Heart right ventricle (tissue), 16 donors: ENCODE data around the gene FBXO9. TPM values are rescaled to one million over a fixed set of nuclear protein-coding genes. Genes with fewer than 3 reads are reported as not detected.

Experiments used
- ATAC-seq, 8 donors: fragments of 200-7000 bp; cut with Tn5 transposase; one replicate each; pipeline ENCODE4 v1.9.1; 2020; ENCODE audit warnings: mild to moderate bottlenecking in 8 of 8, moderate library complexity in 8 of 8, moderate number of reproducible peaks in 1 of 8
- DNase-seq, 2 donors: peaks; one replicate each; pipeline ENCODE4 v3.0.0-alpha.2; 2020
- H3K27ac ChIP-seq, 10 donors: fragments of 200-600 bp; sonication (generic) in 2 of 10; one replicate each; pipeline versions ENCODE4 v1.5.0 to v1.8.0; 2020 to 2022; ENCODE audit warnings: mild to moderate bottlenecking in 3 of 10
- H3K27me3 ChIP-seq, 7 donors: fragments of 200-600 bp; one replicate each; pipeline ENCODE4 v1.8.0; 2021 to 2022; ENCODE audit warnings: mild to moderate bottlenecking in 2 of 7
- H3K36me3 ChIP-seq, 9 donors: fragments of 200-600 bp; sonication (generic) in 1 of 9; one replicate each; pipeline versions ENCODE4 v1.5.0 to v1.8.0; 2020 to 2022; ENCODE audit warnings: mild to moderate bottlenecking in 2 of 9
- H3K4me1 ChIP-seq, 9 donors: fragments of 200-600 bp; sonication (generic) in 1 of 9; one replicate each; pipeline versions ENCODE4 v1.5.0 to v1.8.0; 2020 to 2022; ENCODE audit warnings: mild to moderate bottlenecking in 4 of 9
- H3K4me3 ChIP-seq, 10 donors: fragments of 200-600 bp; sonication (generic) in 2 of 10; one replicate each; pipeline versions ENCODE4 v1.5.0 to v1.8.0; 2020 to 2022; ENCODE audit warnings: mild to moderate bottlenecking in 7 of 10, moderate library complexity in 2 of 10
- H3K9me3 ChIP-seq, 11 donors: fragments of 200-600 bp in 10 of 11; sonication (generic) in 2 of 11; one replicate each; pipeline versions ENCODE4 v1.5.0 to v1.8.0; 2013 to 2022; ENCODE audit warnings: mild to moderate bottlenecking in 2 of 11, control low read depth in 1 of 11, moderate library complexity in 1 of 11
- WGBS, 2 donors: extraction: QIAGEN DNeasy Blood & Tissue Kit; methylation state at CpG; one replicate each; pipeline ENCODE4 v1.1.7; 2013; ENCODE audit warnings: inconsistent platforms in 1 of 2; 5-methylcytosine and 5-hydroxymethylcytosine counted together
- intact Hi-C, 10 donors: fragments of 100-400 bp; cut with DNase I; formaldehyde crosslinking; loops; one replicate each; pipeline versions ENCODE4 v1.11.1 to v1.14.2; 2022
- long read RNA-seq, 3 donors: library from polyadenylated mRNA; unstranded; transcript quantifications; one replicate each; pipeline ENCODE4 v2.0.0, GENCODE V29; 2020 to 2021
- polyA plus RNA-seq, 2 donors: library from polyadenylated mRNA; stranded (reverse); fragments of 200-250 nt; gene quantifications; one replicate each; pipeline ENCODE4 v1.2.3, GENCODE V29; 2013
- total RNA-seq, 10 donors: library from RNA; stranded (reverse); fragmentation: NEBNext Ultra II Directional in 3 of 10; extraction: Animal tissue kit (Norgen Biotek cat#: 25700) in 3 of 10; gene quantifications; one replicate each; pipeline versions ENCODE4 v1.2.1 to v1.2.4, GENCODE V29; 2021 to 2023
- TF ChIP-seq, protein P1 (sequence below), 9 donors: fragments of 200-600 bp; sonication (generic) in 2 of 9; IDR thresholded peaks; one replicate each; pipeline versions ENCODE4 v1.5.0 to v1.8.0; 2021 to 2022; ENCODE audit warnings: antibody characterized with exemption in 9 of 9, mild to moderate bottlenecking in 5 of 9, moderate library complexity in 1 of 9
- donor health status: Arrhythmogenic right ventricular cardiomyopathy.
- donor health status: ischemic (EF 13 %, LVEDD 7.1; RV severe dilation, severe dysfunction).
- donor health status: healthy with polysubstance abuse.
- donor health status: DM: no; HTN: yes; CAD: no.
- donor health status: DM: no; HTN: no; CAD: no.
- donor health status: ischemic (EF 25% LVEDD 6.9; RV normal size, moderate dysfunction).
- donor health status: ischemic (EF 25% LVEDD 5.7; RV mildly dilated, moderate dysfunction).
- donor health status: healthy.
- donor health status: DM: yes; HTN: yes; CAD: no.
- donor health status: Ischemic cardiomyopathy.
- donor health status: ischemic (EF 35%, LVEDD 5.7; RV mildly dilated, moderate dysfunction).
- donor health status: nonischemic (EF 11% LVEDD 7.7; RV severe dilation, severe dysfunction).
- donor health status: DM: yes; HTN: yes; CAD: no.
- donor health status: PGD.
- donor health status: ischemic (EF 29% LVEDD 5.4; RV normal size, mild dysfunction).
- donor health status: nonischemic (EF 23%, LVEDD 6.1; RV moderate dilation, normal function).

Gene FBXO9
- total RNA-seq (10 to 100 TPM; 46.5 to 80.8 (median 63.0) TPM), polyA plus RNA-seq (10 to 100 TPM; 16.8 to 34.0 TPM)
- long read RNA-seq, donor 1, transcript FBXO9-202 (13 exons, 3,418 nt) = major isoform, 39 of 68 reads
- long read RNA-seq, donor 1, partial matches to known transcripts = 9 of 68 reads
- long read RNA-seq, donor 1, other reads (novel, unspliced or antisense) = 19 of 68 reads
- long read RNA-seq, donor 2, full-length matches to known transcripts = 76 of 99 reads
- long read RNA-seq, donor 2, partial matches to known transcripts = 11 of 99 reads
- long read RNA-seq, donor 2, other reads (novel, unspliced or antisense) = 12 of 99 reads
- long read RNA-seq, donor 3, partial matches to known transcripts = 24 of 30 reads
- long read RNA-seq, donor 3, other reads (novel, unspliced or antisense) = 4 of 30 reads

DNA sequence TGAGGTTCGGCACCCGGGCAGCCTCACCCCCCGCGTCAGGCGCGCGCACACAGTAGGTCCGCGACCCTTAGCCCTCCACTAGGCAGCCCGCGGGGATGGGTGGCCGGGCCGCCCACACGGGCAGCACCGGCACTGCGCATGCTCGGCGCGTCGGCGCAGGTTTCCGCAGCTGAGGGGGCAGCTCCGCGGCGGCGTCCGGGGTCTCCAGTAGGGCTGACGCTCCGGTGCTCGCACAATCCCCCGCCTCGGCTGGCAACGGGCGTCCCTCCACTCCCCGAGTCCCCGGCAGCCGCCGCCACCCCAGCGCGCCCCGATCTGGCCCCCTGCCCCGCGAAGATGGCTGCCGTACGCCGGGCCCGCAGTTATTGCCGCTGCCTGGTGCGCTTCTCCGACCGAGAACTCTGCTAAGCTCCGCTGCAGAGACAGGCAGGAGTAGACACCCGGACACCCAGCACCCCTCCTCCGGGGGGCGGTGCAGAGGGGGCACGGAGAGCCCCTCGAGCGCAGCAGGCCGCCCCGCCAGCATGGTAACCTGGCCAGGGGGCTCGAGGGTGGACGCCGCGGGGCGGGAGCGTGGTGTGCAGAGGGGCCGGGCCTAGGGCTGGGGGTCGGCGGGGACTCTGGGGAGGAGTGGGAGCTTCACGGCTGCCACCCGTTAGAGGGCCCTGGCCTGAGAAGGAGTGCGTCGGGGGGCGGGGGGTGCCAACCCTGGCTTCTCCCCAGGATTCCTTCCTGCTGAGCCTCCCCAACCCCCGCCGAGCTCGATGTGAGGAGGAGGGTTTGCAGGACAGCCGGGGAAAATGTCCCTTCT lies at the start of gene FBXO9:
TSS of gene FBXO9 (plus strand) at position 139 of the 811 bp plus-strand sequence. CDS start at position 525, 386 bp downstream.
- TF ChIP-seq, protein P1, sequence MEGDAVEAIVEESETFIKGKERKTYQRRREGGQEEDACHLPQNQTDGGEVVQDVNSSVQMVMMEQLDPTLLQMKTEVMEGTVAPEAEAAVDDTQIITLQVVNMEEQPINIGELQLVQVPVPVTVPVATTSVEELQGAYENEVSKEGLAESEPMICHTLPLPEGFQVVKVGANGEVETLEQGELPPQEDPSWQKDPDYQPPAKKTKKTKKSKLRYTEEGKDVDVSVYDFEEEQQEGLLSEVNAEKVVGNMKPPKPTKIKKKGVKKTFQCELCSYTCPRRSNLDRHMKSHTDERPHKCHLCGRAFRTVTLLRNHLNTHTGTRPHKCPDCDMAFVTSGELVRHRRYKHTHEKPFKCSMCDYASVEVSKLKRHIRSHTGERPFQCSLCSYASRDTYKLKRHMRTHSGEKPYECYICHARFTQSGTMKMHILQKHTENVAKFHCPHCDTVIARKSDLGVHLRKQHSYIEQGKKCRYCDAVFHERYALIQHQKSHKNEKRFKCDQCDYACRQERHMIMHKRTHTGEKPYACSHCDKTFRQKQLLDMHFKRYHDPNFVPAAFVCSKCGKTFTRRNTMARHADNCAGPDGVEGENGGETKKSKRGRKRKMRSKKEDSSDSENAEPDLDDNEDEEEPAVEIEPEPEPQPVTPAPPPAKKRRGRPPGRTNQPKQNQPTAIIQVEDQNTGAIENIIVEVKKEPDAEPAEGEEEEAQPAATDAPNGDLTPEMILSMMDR (IDR thresholded peaks at IDR 0.05) = no peak

DNA sequence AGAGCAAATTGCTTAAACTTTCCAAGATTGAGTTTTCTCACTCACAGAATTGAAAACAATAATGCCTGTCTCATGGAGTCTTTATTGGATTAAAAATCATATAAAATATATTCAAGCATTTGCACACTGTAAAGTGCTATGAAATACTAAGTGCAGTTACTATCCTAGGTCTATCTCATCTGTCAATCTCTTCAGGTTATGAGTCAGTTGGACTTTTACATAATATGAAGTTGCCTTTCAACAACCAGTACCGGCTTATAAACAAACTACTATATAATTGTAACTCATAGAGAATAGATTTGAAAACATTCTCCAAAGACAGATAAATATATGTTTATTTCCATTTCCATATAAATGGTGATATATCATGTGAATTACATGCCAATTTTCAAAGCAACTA lies 49.7 kb upstream of the FBXO9 start:
- TF ChIP-seq, protein P1 (IDR thresholded peaks at IDR 0.05) = no peak
- H3K4me1 ChIP-seq = no peaks in the 10 kb centered on the region
- peaks cover 0 to 100% (median 74%) of the 10 kb centered on the region in 9 donors for H3K36me3 ChIP-seq
- no peaks in the 10 kb centered on the region for H3K9me3 ChIP-seq
- H3K4me3 ChIP-seq = no peak overlapping the region
- no peak for ATAC-seq
- no peaks in the 10 kb centered on the region for H3K27me3 ChIP-seq
- DNase-seq = no peak
- intact Hi-C loops = no loop called here
- no peak overlapping the region for H3K27ac ChIP-seq
- 96% methylated on average over 1 of the region's 1 CpG for WGBS, 2 donors

More for the DNA sequence above, at the start of gene FBXO9:
- Histone ChIP-seq H3K4me3 (peak within 1 kb of the TSS; percentile 55 to 94 (median 78)), H3K9me3 (no peaks in the 10 kb centered on the region), H3K27me3 (no peaks in the 10 kb centered on the region), H3K4me1 (peaks cover 5 to 50% (median 38%) of the 10 kb centered on the region in 9 donors), H3K36me3 (peaks cover 0 to 24% (median 0%) of the 10 kb centered on the region in 9 donors), H3K27ac (peak within 1 kb of the TSS; percentile 65 to 98 (median 93))
- WGBS, 2 donors = 0 to 1% methylated on average over 75 to 78 of the region's 78 CpGs
- DNase-seq = peak; percentile 51 to 83
- ATAC-seq = peak; percentile 76 to 89 (median 82)
- intact Hi-C loops = loop anchor here in 1 of 10 donors (1.0 kb wide), 1 partner anchor 70 kb away; the partner anchor contains the start of gene GSTA4

DNA sequence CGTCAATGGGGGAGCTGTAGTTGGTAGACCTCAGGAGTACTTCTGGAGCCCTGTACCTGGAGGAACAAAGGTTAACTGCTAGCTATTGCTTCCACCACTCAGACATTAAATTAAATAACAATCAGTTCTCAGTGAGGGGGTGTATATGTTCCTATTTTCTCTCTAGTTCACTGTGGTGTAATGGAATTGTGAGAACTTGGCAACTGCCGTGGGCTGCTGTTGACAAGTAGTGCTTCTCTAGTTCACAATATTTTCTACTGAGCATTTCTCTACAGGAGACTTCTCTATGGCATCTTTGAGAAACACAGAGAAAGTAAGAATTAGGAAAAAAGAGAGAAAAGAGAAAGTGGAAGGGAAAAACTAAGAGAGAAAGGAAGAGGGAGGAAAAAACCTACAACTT lies 46.8 kb upstream of the FBXO9 start:
- no peaks in the 10 kb centered on the region for H3K27me3 ChIP-seq
- ATAC-seq (no peak), DNase-seq (no peak)
- no peaks in the 10 kb centered on the region for H3K4me1 ChIP-seq
- 91 to 94% methylated on average over 2 of the region's 2 CpGs for WGBS, 2 donors
- H3K9me3 ChIP-seq = no peaks in the 10 kb centered on the region
- TF ChIP-seq, protein P1 (IDR thresholded peaks at IDR 0.05) = no peak
- peaks cover 0 to 87% (median 44%) of the 10 kb centered on the region in 9 donors for H3K36me3 ChIP-seq
- H3K27ac ChIP-seq = no peak overlapping the region
- intact Hi-C loops = no loop called here
- no peak overlapping the region for H3K4me3 ChIP-seq

DNA sequence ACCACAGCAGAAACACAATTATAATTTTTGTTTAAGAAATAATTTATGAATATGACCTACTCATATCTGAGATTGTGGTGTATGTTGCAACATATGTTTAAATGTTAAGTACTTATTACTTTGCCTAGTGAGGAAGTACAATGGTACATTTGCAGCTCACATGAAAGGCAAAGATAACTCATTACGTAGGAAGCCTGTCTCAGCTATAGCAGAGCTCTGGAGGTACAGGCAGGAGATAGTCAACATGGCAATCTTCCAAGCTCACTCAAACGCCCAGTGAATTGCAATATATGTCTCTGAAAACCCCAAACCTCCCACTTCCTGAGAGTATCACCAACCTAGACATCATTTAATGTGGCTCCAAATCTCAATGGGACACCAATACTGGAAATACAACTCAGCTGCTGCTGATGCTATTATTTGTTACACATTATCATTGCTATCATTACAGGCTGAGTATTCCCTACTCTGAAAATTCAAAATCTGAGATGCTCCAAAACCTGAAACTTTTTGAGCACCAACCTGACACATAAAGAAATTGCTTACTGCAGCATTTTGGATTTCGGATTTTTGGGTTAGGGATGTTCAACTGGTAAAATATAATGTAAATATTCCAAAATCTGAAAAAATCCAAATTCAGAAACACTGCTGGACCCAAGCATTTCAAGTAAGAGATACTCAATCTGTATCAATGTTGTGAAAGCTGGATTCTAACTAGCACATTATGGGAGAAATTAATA lies 45.0 kb upstream of the FBXO9 start:
- Histone ChIP-seq H3K4me1 (no peaks in the 10 kb centered on the region), H3K4me3 (no peak overlapping the region), H3K27me3 (no peaks in the 10 kb centered on the region), H3K27ac (no peak overlapping the region), H3K9me3 (no peaks in the 10 kb centered on the region), H3K36me3 (peaks cover 0 to 86% (median 35%) of the 10 kb centered on the region in 9 donors)
- ATAC-seq (no peak), DNase-seq (no peak)
- TF ChIP-seq, protein P1 (IDR thresholded peaks at IDR 0.05) = no peak
- 59 to 66% methylated on average over 3 of the region's 3 CpGs for WGBS, 2 donors
- intact Hi-C loops = no loop called here
